KMS-11 (cell line): ENCODE results near the gene MTX3.

Experiments
- H2AFZ ChIP-seq: fragments of 200-600 bp; sonication (generic); 2 replicates; pipeline ENCODE4 v1.6.1; 2016; ENCODE audit warnings: antibody characterized with exemption, mixed run types, low read depth
- H3K27ac ChIP-seq: fragments of 200-600 bp; sonication (generic); 2 replicates; pipeline ENCODE4 v1.6.1; 2016; ENCODE audit warnings: mild to moderate bottlenecking, mixed run types
- H3K27me3 ChIP-seq: fragments of 200-600 bp; sonication (generic); 2 replicates; pipeline ENCODE4 v1.6.1; 2017; ENCODE audit warnings: mild to moderate bottlenecking, low read depth, mixed run types, moderate library complexity; ENCODE audit not compliant: insufficient read depth
- H3K36me3 ChIP-seq: fragments of 200-600 bp; sonication (generic); 2 replicates; pipeline ENCODE4 v1.6.1; 2017; ENCODE audit warnings: mild to moderate bottlenecking, mixed run types; ENCODE audit not compliant: insufficient read depth
- H3K4me1 ChIP-seq: fragments of 200-600 bp; sonication (generic); 2 replicates; pipeline ENCODE4 v1.6.1; 2016; ENCODE audit warnings: mild to moderate bottlenecking, low read depth, mixed run types; ENCODE audit not compliant: poor library complexity, severe bottlenecking
- H3K4me2 ChIP-seq: fragments of 200-600 bp; sonication (generic); 2 replicates; pipeline ENCODE4 v1.7.0; 2016; ENCODE audit warnings: mild to moderate bottlenecking, mixed run types
- H3K4me3 ChIP-seq: fragments of 200-600 bp; sonication (generic); IDR thresholded peaks from 2 replicates; pipeline ENCODE4 v1.6.1; 2017; ENCODE audit warnings: low read depth, low read length, mixed read lengths; ENCODE audit not compliant: insufficient read depth
- H3K79me2 ChIP-seq: fragments of 200-600 bp; sonication (generic); 2 replicates; pipeline ENCODE4 v1.6.1; 2016; ENCODE audit warnings: low read depth, mixed run types; ENCODE audit not compliant: insufficient read depth
- H3K9ac ChIP-seq: fragments of 200-600 bp; sonication (generic); 2 replicates; pipeline ENCODE4 v1.6.1; 2016; ENCODE audit warnings: mild to moderate bottlenecking, mixed run types
- H4K20me1 ChIP-seq: fragments of 200-600 bp; sonication (generic); 2 replicates; pipeline ENCODE4 v1.6.1; 2016; ENCODE audit warnings: mild to moderate bottlenecking, mixed run types; ENCODE audit not compliant: insufficient read depth
- CTCF ChIP-seq: fragments of 200-600 bp; sonication (generic); conservative IDR thresholded peaks from 2 replicates; pipeline ENCODE4 v1.6.1; 2017; ENCODE audit warnings: low read depth, mild to moderate bottlenecking, antibody characterized with exemption, low read length, moderate library complexity, mixed read lengths

MTX3 gene

GRCh38 chr5:79947567-79947966 is 43.5 kb downstream of the MTX3 start:
- Histone ChIP-seq H3K36me3 (no peaks in the 10 kb centered on the region), H3K79me2 (no peaks in the 10 kb centered on the region), H4K20me1 (no peaks in the 10 kb centered on the region), H2AFZ (no peak overlapping the region), H3K4me3 (no peak overlapping the region), H3K9ac (no peak overlapping the region), H3K4me1 (peaks cover 5% of the 10 kb centered on the region), H3K27me3 (no peaks in the 10 kb centered on the region), H3K27ac (no peak overlapping the region), H3K4me2 (no peak overlapping the region)
- TF ChIP-seq CTCF = no peak

DNA sequence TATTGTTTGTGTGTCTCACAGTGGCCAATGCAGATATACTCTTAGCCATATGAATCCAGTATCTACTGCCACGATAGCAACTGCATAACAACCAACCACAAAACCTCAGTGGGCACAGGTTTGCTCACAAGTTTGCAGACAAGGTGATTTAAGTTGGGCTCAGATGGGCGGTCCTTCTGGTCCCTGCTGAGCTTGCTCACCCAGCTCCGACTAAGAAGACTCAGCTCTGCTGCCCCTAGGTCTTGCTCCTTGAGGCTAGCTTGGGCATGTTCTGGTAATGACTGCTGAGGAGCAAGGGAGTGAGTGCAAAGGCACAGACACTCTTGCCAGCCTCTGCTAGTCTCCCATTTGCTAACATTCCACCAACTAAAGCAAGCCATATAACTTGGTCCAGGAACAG is 52.6 kb downstream of the MTX3 start:
- peaks cover 28% of the 10 kb centered on the region for H3K4me1 ChIP-seq
- H3K4me3 ChIP-seq = no peak overlapping the region
- no peaks in the 10 kb centered on the region for H3K36me3 ChIP-seq
- no peak for TF ChIP-seq CTCF
- H3K9ac ChIP-seq = no peak overlapping the region; the same call in 1 of the 2 replicates
- H4K20me1 ChIP-seq = no peaks in the 10 kb centered on the region
- peak overlapping the region; percentile 19 for H2AFZ ChIP-seq
- H3K79me2 ChIP-seq = no peaks in the 10 kb centered on the region
- H3K27me3 ChIP-seq = no peaks in the 10 kb centered on the region
- H3K4me2 ChIP-seq = peak overlapping the region; percentile 30; the same call in 1 of the 2 replicates
- peak overlapping the region; percentile 48 for H3K27ac ChIP-seq

DNA sequence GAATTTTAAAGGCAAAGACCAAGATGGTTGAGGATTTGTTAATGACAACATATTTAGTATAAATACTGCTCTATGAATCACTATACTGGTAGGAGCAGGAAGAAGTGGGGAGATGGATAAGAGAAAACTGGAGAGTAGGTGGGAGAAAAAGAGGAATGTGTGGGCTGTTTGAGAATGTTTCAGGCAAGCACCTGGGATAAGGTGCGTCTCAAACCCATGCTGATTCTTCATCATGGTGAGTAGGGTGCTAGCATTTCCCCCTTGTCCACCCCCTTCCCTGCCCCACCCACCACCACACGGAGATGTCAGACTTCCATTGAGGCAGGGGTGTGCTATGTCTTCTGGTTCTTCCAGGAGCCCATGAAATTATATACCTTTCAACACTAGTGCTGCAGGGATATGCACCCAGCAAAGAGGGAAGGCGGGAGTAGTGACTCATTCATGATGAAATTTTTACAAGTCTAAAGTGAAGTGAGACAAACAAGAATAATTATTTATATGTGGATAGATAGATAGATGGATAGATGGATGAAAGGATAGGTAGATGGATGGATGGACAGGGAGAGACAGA is 54.3 kb downstream of the MTX3 start:
- Histone ChIP-seq H3K79me2 (no peaks in the 10 kb centered on the region), H3K27me3 (no peaks in the 10 kb centered on the region), H3K4me2 (0 out of 2 replicates have a peak overlapping the region, but pooled peaks have one; percentile 13), H4K20me1 (no peaks in the 10 kb centered on the region), H3K4me1 (peaks cover 28% of the 10 kb centered on the region), H3K9ac (no peak overlapping the region), H2AFZ (no peak overlapping the region), H3K4me3 (no peak overlapping the region), H3K27ac (no peak overlapping the region), H3K36me3 (no peaks in the 10 kb centered on the region)
- no peak for TF ChIP-seq CTCF

DNA sequence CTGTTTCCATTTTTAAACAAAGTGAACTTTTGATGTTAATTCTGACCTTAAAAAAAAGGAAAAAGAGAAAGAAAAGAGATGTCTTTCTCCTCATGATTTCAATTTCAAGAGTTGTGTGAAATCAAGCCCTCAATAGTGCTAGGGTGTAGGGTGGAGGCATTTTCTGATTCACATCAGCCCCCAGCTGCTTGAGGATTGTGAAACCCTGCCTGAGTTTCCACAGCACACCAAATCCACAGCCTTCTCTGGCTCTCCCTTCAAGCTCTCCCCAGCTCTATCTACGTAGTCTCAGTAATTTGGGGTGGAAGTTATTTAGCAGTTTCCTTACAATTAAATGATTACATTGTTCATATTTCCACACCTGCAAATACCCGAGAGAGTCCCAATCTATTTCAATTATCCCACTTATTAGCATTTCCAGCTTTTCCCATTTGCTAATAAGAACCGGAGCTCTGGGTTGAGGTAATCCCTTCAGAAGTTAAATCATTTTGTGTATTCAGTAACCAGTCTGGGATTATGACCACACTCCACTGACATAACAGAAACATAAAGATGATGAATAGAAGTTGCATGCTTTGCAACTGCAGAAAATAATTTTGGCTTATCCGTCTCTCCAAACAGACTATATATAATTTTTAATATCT is 54.9 kb downstream of the MTX3 start:
- Histone ChIP-seq H3K9ac (no peak overlapping the region), H3K4me2 (0 out of 2 replicates have a peak overlapping the region, but pooled peaks have one; percentile 13), H3K27ac (no peak overlapping the region)

More for the DNA sequence above, 54.9 kb downstream of the MTX3 start:
- Histone ChIP-seq H2AFZ (no peak overlapping the region), H3K79me2 (no peaks in the 10 kb centered on the region), H3K4me3 (no peak overlapping the region), H3K27me3 (no peaks in the 10 kb centered on the region), H3K36me3 (no peaks in the 10 kb centered on the region), H3K4me1 (peaks cover 28% of the 10 kb centered on the region), H4K20me1 (no peaks in the 10 kb centered on the region)
- TF ChIP-seq CTCF = no peak
